K562 (cell line): ENCODE measurements around the gene FOXA3. TPM values are rescaled to one million over a fixed set of nuclear protein-coding genes. Genes with fewer than 3 reads are reported as not detected.
A peak's percentile ranks its signal among the peaks of the same experiment; 100 is the strongest.

ENCODE experiments used
- ATAC-seq: fragments of 200-7000 bp; cut with Tn5 transposase; 3 replicates; pipeline ENCODE4 v1.9.1; 2020; ENCODE audit warnings: moderate library complexity
- BruUV-seq: library from RNA; stranded (reverse); fragments of 400-500 nt; replicated peaks from 2 replicates; lab custom pipeline; 2021; lab: Mats Ljungman, UMichigan
- CTCF ChIA-PET: fragments of 300-600 bp; formaldehyde crosslinking; extraction: SDS; loops from one replicate; lab custom pipeline; 2021; ENCODE audit warnings: low intra/inter-chr PET ratio; lab: Yijun Ruan, JAX
- POLR2A ChIA-PET: fragments of 300-600, 350-650 bp; sonication (Branson Sonifier 250); formaldehyde crosslinking; extraction: SDS; loops from one replicate; lab custom pipeline; 2021; ENCODE audit warnings: antibody characterized with exemption, inconsistent platforms; lab: Yijun Ruan, JAX
- DNase-seq, 4 experiments: peaks; one replicate each; pipeline versions ENCODE4 v3.0.0 to v3.0.0-alpha.2; 2011 to 2018; ENCODE audit warnings: low spot score in 3 of 4, mixed read lengths in 3 of 4; ENCODE audit errors: extremely low read depth in 1 of 4
- FAIRE-seq: peaks from 2 replicates; lab custom pipeline; 2011; peaks lifted over from hg19 to GRCh38; lab: Jason Lieb, UNC
- H2AFZ ChIP-seq: 2 replicates; pipeline ENCODE4 v1.6.0; 2011; ENCODE audit warnings: low read depth, low read length, control low read depth, inconsistent platforms
- H3K27ac ChIP-seq: fragments of 200-600 bp; 3 replicates; pipeline ENCODE4 v1.8.0; 2011; ENCODE audit warnings: low read depth, mild to moderate bottlenecking, control low read depth, inconsistent platforms, low read length, moderate library complexity, mixed read lengths; ENCODE audit errors: extremely low read depth
- H3K27me3 ChIP-seq, 2 experiments: fragments of 300-600 bp in 1 of 2; 2 replicates in 1 of 2; 3 replicates in 1 of 2; pipeline versions ENCODE4 v1.6.0 to v1.8.0; 2011; ENCODE audit warnings: inconsistent platforms in 2 of 2, low read length in 2 of 2, mild to moderate bottlenecking in 1 of 2, mixed read lengths in 1 of 2, moderate library complexity in 1 of 2; ENCODE audit not compliant: control insufficient read depth in 2 of 2, insufficient read depth in 2 of 2
- H3K36me3 ChIP-seq: fragments of 300-600 bp; 3 replicates; pipeline ENCODE4 v1.8.0; 2011; ENCODE audit warnings: mild to moderate bottlenecking, low read length, inconsistent platforms; ENCODE audit not compliant: control insufficient read depth, insufficient read depth
- H3K4me1 ChIP-seq, 2 experiments: fragments of 200-600 bp in 1 of 2; replicated peaks in 1 of 2; 2 replicates in 1 of 2; 3 replicates in 1 of 2; pipeline versions ENCODE4 v1.5.1 to v1.8.0; 2011; ENCODE audit warnings: inconsistent platforms in 2 of 2, low read length in 2 of 2, mild to moderate bottlenecking in 1 of 2, mixed read lengths in 1 of 2, moderate library complexity in 1 of 2; ENCODE audit not compliant: control insufficient read depth in 2 of 2, insufficient read depth in 2 of 2
- H3K4me2 ChIP-seq: 2 replicates; pipeline ENCODE4 v1.6.1; 2011; ENCODE audit warnings: low read length, control low read depth, inconsistent platforms, mixed read lengths; ENCODE audit not compliant: insufficient read depth
- H3K4me3 ChIP-seq: fragments of 200-600 bp; sonication (generic), shearing (Covaris generic); 2 replicates; pipeline ENCODE4 v1.5.1; 2016; ENCODE audit warnings: control low read depth, inconsistent platforms
- H3K79me2 ChIP-seq: fragments of 200-600 bp; 3 replicates; pipeline ENCODE4 v1.8.0; 2011; ENCODE audit warnings: low read length, inconsistent platforms; ENCODE audit not compliant: control insufficient read depth, insufficient read depth
- H3K9ac ChIP-seq, 2 experiments: 2 replicates each; pipeline versions ENCODE4 v1.6.0 to v1.6.1; 2011; ENCODE audit warnings: low read depth in 2 of 2, low read length in 2 of 2, control low read depth in 1 of 2, inconsistent platforms in 1 of 2, mild to moderate bottlenecking in 1 of 2, mixed read lengths in 1 of 2; ENCODE audit not compliant: insufficient read depth in 1 of 2
- H3K9me1 ChIP-seq: one replicate; pipeline ENCODE4 v1.6.0; 2011; ENCODE audit warnings: inconsistent platforms, mild to moderate bottlenecking, low read length, moderate library complexity; ENCODE audit not compliant: control insufficient read depth, insufficient read depth
- H3K9me3 ChIP-seq: replicated peaks from 2 replicates; pipeline ENCODE4 v1.5.1; 2011; ENCODE audit warnings: low read depth, low read length, inconsistent platforms; ENCODE audit not compliant: control insufficient read depth, insufficient read depth
- H4K20me1 ChIP-seq: replicated peaks from 2 replicates; pipeline ENCODE4 v1.6.1; 2011; ENCODE audit warnings: low read length, inconsistent platforms, mixed read lengths; ENCODE audit not compliant: control insufficient read depth, insufficient read depth
- FOSL1 ChIP-seq: fragments of 200-800 bp; sonication (Bioruptor generic); conservative IDR thresholded peaks from 2 replicates; pipeline ENCODE4 v1.6.1; 2016; ENCODE audit warnings: missing genetic modification characterization, missing compliant biosample characterization
- RHOXF2B ChIP-seq: fragments of 250-450 bp; sonication (Bioruptor Pico); conservative IDR thresholded peaks from 2 replicates; pipeline ENCODE4 v1.5.1; 2021
- SFPQ ChIP-seq: fragments of 200-400 bp; formaldehyde crosslinking; IDR thresholded peaks from 2 replicates; pipeline ENCODE4 v1.6.1; 2017; ENCODE audit warnings: mild to moderate bottlenecking, low read depth, low read length, moderate library complexity
- STAT5A ChIP-seq: IDR thresholded peaks from 2 replicates; pipeline ENCODE4 v1.6.1; 2012; ENCODE audit warnings: low read length, inconsistent platforms, borderline replicate concordance
- TCF7 ChIP-seq: sonication (generic); IDR thresholded peaks from 2 replicates; pipeline ENCODE4 v1.6.1; 2016; ENCODE audit warnings: antibody characterized with exemption, borderline replicate concordance
- TRIM25 ChIP-seq: fragments of 450-650 bp; IDR thresholded peaks from 2 replicates; pipeline ENCODE4 v1.7.0; 2016; ENCODE audit warnings: borderline replicate concordance
- ZNF121 ChIP-seq: sonication (generic); formaldehyde crosslinking; conservative IDR thresholded peaks from 2 replicates; pipeline ENCODE4 v1.8.0; 2022; ENCODE audit warnings: missing genetic modification reagents
- WGBS: fragments of 100-300 bp; shearing (Covaris generic); methylation state at CpG from one replicate; pipeline ENCODE4 v1.1.6; 2016; ENCODE audit warnings: low coverage, mixed read lengths; ENCODE audit not compliant: insufficient coverage; ENCODE audit errors: missing lambda C conversion rate; 5-methylcytosine and 5-hydroxymethylcytosine counted together
- in situ Hi-C: fragments of 300-500 bp; cut with MboI; formaldehyde crosslinking; loops from 4 replicates; pipeline ENCODE4 v1.15.0; 2018; ENCODE audit warnings: inconsistent platforms, mixed read lengths
- intact Hi-C: fragments of 100-400 bp; cut with micrococcal nuclease; formaldehyde crosslinking; loops from 2 replicates; pipeline ENCODE4 v1.14.2; 2022
- polyA plus RNA-seq, 8 experiments: library from polyadenylated mRNA; depleted of rRNA in 4 of 8; stranded (reverse) in 5 of 8; unstranded in 3 of 8; fragments of >200 nt; fragmentation: Nextera tagmentation in 2 of 8; fragmentation: Illumina TruSeq in 1 of 8; extraction: Ambion mirVana in 2 of 8; extraction: Trizol in 1 of 8; gene quantifications; 2 replicates each; pipeline versions ENCODE4 v1.2.1 to v1.2.3, GENCODE V29; 2011 to 2014; ENCODE audit warnings: inconsistent platforms in 1 of 8, missing spikeins in 1 of 8
- total RNA-seq, 7 experiments: library from RNA; depleted of rRNA in 6 of 7; stranded (reverse); fragments of >200 nt in 6 of 7; fragmentation: Illumina TruSeq in 2 of 7; extraction: Trizol in 2 of 7; gene quantifications; 2 replicates each; pipeline versions ENCODE4 v1.2.1 to v1.2.3, GENCODE V29; 2011 to 2021; ENCODE audit warnings: low replicate concordance in 1 of 7
- TF ChIP-seq, protein P1 (sequence below): IDR thresholded peaks from 2 replicates; pipeline ENCODE4 v1.6.1; 2011; ENCODE audit not compliant: insufficient read length; ENCODE audit errors: extremely low read depth

Gene FOXA3
- total and polyA plus RNA-seq, 9 of the 15 experiments (the other 6 are each of a cell fraction or from before 2014, with no cell fraction given) = 1.3 to 15.5 (median 4.7) TPM

DNA sequence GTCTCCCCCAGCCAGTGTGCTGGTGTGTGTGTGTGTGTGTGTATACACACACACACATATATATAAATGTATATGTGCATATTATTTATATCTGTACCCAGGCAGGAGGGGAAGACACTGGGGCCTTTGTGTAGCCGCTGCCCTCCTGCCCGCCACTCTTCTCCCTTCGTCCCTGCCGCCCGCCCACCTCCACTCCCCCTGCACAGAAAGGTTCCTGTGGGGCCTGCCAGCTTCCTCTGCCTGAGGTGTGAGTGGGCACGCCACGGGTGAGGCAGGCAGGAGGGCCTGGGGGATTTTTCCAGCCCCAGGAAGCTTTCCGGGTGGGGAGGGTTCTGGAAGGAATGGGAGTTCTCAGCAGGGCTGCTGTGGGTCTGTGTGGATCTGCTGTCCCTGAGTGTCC lies 14.9 kb downstream of the FOXA3 start:
- FAIRE-seq = no peak
- no peak for ATAC-seq
- BruUV-seq = no TSS peak

More for the DNA sequence above, 14.9 kb downstream of the FOXA3 start:
- Histone ChIP-seq H2AFZ (no peak overlapping the region), H3K27ac (no peak overlapping the region), H3K27me3 (no peaks in the 10 kb centered on the region), H4K20me1 (no peaks in the 10 kb centered on the region), H3K36me3 (peaks cover 5% of the 10 kb centered on the region; the same call in 1 of the 3 replicates), H3K9ac (peak overlapping the region in 1 of 2 experiments; percentile 59; a peak in 2 of 4 replicates), H3K4me3 (no peak overlapping the region), H3K9me3 (no peaks in the 10 kb centered on the region), H3K79me2 (peaks cover 11% of the 10 kb centered on the region), H3K4me1 (peaks cover 61 to 78% of the 10 kb centered on the region in 2 experiments), H3K9me1 (no peaks in the 10 kb centered on the region), H3K4me2 (no peak overlapping the region)
- no peak for DNase-seq
- 90% methylated on average over 5 of the region's 8 CpGs for WGBS
- TF ChIP-seq STAT5A (no peak), FOSL1 (tag) (no peak), RHOXF2B (CRISPR knock-in tag) (no peak), TRIM25 (no peak), ZNF121 (no peak), TCF7 (no peak), SFPQ (no peak)
- TF ChIP-seq, protein P1, sequence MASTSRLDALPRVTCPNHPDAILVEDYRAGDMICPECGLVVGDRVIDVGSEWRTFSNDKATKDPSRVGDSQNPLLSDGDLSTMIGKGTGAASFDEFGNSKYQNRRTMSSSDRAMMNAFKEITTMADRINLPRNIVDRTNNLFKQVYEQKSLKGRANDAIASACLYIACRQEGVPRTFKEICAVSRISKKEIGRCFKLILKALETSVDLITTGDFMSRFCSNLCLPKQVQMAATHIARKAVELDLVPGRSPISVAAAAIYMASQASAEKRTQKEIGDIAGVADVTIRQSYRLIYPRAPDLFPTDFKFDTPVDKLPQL = no peak
- intact Hi-C loops = no loop called here
- ChIA-PET CTCF (no interaction called here), POLR2A (interaction anchor here (2.1 kb wide), 1 partner anchor 15 kb away, joined by 6 read pairs; the partner anchor contains the start of genes FOXA3 and SYMPK)
- in situ Hi-C loops = no loop called here
